HG02759 (cell line): Measurements from ENCODE around the gene CASKIN2.
"Not testable (repeated sequence)": the region's sequence is repeated elsewhere in the genome, so short reads cannot be mapped to it uniquely, and the experiment has no call there.

ENCODE experiments used
- ATAC-seq: cut with Tn5 transposase; IDR thresholded peaks from one replicate; pipeline ENCODE4 v1.9.1; 2021; ENCODE audit warnings: mild to moderate bottlenecking, moderate library complexity; ENCODE audit not compliant: unreplicated experiment

The CASKIN2 gene

GRCh38 chr17:75490953-75491649 is 24.2 kb downstream of the CASKIN2 start:
- no peak for ATAC-seq

- ATAC-seq: no peak
These were observed 25.1 kb downstream of the CASKIN2 start for GRCh38 chr17:75490173-75490743.

GRCh38 chr17:75489511-75489955 is 25.8 kb downstream of the CASKIN2 start:
- no peak for ATAC-seq

- ATAC-seq: no peak
These were observed 26.4 kb downstream of the CASKIN2 start for GRCh38 chr17:75488693-75489510.

- ATAC-seq: no peak
These were observed 27.8 kb downstream of the CASKIN2 start for GRCh38 chr17:75487351-75488070.

- no peak for ATAC-seq
These were observed 28.4 kb downstream of the CASKIN2 start for GRCh38 chr17:75486951-75487350.

GRCh38 chr17:75486151-75486550 is 29.2 kb downstream of the CASKIN2 start:
- no peak for ATAC-seq

- ATAC-seq: no peak
These were observed 29.6 kb downstream of the CASKIN2 start for GRCh38 chr17:75485688-75486087.

GRCh38 chr17:75482098-75482942 is 33.0 kb downstream of the CASKIN2 start:
- ATAC-seq: no peak

- ATAC-seq: no peak
These were observed 33.9 kb downstream of the CASKIN2 start for GRCh38 chr17:75481194-75482068.

GRCh38 chr17:75480281-75480680 is 35.1 kb downstream of the CASKIN2 start:
- ATAC-seq: no peak

GRCh38 chr17:75478508-75478907 is 36.8 kb downstream of the CASKIN2 start:
- ATAC-seq: no peak

- not testable (repeated sequence) for ATAC-seq
These were observed 37.9 kb downstream of the CASKIN2 start for GRCh38 chr17:75477490-75477862.

GRCh38 chr17:75476752-75477489 is 38.4 kb downstream of the CASKIN2 start:
- no peak for ATAC-seq

GRCh38 chr17:75476271-75476671 is 39.1 kb downstream of the CASKIN2 start:
- ATAC-seq: no peak

GRCh38 chr17:75475851-75476250 is 39.5 kb downstream of the CASKIN2 start:
- ATAC-seq: no peak

- ATAC-seq: no peak
These were observed 40.0 kb downstream of the CASKIN2 start for GRCh38 chr17:75475144-75475835.

- no peak for ATAC-seq
These were observed 40.6 kb downstream of the CASKIN2 start for GRCh38 chr17:75474736-75475135.
